GM18520 (cell line): ENCODE measurements around the gene FAM9A.

ENCODE experiments used
- ATAC-seq: cut with Tn5 transposase; IDR thresholded peaks from one replicate; pipeline ENCODE4 v1.9.1; 2021; ENCODE audit not compliant: unreplicated experiment

The FAM9A gene

DNA sequence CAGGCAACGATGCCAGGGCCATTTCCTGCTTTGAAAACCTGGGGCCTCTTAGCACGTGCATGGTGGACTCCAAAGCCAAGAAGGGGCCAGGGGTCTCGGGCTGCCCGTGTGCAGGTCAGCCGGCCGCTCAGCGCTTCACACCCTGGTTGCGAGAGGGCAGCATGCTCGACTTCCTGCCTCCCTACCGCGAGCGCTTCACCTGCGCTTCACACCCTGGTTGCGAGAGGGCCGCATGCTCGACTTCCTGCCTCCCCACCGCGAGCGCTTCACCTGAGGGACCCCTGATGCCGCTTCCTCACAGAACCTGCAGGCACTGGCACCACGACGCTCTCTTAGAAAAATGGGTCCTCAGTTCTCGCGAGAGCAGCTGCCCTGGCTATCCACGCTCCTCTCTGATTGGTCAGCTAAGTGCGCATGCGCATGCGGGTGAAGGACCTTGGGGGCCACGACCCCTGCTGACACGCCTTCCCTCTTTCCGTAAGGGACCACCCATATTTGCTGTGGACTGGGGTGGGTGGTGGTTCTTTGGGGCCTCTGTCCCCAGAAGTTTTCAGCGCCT lies at the start of gene FAM9A:
TSS of gene FAM9A (minus strand) at position 343 of the 559 bp plus-strand sequence. CDS start 1,212 bp downstream, outside the sequence.
- no peak for ATAC-seq

DNA sequence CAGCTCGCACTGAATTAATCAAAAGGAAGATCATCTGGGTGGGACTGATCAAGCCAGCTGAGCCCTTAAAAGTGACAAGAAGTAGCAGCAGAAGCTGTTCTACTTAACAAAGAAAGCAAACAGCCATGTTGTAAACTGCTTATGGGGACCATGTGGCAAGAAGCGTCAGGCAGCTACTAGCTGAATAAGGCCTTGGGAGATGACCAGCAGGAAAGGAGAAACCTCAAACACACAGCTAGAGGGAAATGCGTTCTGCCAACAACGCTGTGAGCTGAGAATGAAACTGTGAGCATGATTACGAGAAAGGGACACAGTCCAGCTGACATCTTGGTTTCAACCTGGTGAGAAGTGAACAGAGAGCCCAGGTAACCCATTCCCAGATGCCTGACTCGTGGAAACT lies 49.3 kb upstream of the FAM9A start:
- no peak for ATAC-seq

DNA sequence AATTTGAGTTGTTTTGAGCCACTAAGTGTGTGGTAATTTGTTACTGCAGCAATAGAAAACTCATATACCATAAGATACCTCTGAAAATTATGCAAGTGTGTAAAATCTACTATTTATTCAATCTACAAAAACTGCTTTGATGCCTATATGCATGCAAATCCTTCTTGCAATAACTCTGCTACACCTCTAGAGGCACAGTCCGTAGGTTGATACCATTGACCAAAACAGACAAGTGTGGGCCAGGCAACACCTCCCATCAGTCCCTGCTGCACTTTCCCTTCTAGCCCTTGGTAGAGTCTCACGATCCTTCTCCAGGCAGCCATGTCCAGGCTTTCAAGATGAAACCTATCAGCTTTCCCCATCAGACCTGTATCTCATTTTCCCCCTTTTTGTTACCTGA lies 48.8 kb upstream of the FAM9A start:
- no peak for ATAC-seq

GRCh38 chrX:8849458-8849857 lies 48.3 kb upstream of the FAM9A start:
- ATAC-seq = no peak

GRCh38 chrX:8848911-8849310 lies 47.7 kb upstream of the FAM9A start:
- no peak for ATAC-seq

- ATAC-seq = no peak
These were observed 47.3 kb upstream of the FAM9A start for GRCh38 chrX:8848441-8848840.

GRCh38 chrX:8847360-8847759 lies 46.2 kb upstream of the FAM9A start:
- ATAC-seq = no peak

DNA sequence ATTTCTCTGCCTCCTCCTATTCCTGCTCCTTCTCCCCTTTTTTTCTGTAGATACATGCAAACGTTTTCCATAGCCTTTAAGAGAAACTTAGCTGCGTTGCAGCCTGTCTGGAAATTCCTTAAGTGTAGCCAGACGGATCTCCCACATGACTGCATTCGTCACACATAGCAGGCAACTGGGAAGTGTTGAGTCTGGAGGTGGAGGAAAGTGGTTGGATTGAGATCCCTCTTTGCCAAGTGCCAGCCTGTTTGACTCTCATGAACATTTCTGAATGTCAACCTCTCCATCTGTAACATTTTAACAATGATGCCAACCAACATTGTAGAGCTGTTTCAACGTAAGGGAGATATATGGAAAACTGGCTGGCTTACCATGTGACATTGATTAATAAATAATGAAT lies 45.1 kb upstream of the FAM9A start:
- no peak for ATAC-seq

DNA sequence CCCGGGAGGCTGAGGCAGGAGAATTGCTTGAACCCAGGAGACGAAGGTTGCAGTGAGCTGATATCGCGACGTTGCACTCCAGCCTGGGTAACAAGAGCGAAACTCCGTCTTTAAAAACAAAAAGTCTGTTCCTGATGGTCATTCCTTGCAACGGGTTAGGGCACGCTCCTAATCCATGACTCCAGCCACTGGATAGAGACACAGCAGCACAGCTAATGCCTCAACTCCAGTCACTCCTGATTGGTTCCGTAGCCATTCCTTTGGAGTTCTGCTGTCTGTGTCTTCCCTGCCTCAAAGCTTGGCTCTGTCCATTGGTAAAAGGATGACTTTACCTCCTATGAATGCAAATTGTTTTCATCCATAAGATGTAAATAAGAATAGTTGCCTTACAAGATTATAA lies 44.3 kb upstream of the FAM9A start:
- no peak for ATAC-seq

- no peak for ATAC-seq
These were observed 43.9 kb upstream of the FAM9A start for GRCh38 chrX:8845060-8845459.

GRCh38 chrX:8844157-8844556 lies 43.0 kb upstream of the FAM9A start:
- no peak for ATAC-seq

DNA sequence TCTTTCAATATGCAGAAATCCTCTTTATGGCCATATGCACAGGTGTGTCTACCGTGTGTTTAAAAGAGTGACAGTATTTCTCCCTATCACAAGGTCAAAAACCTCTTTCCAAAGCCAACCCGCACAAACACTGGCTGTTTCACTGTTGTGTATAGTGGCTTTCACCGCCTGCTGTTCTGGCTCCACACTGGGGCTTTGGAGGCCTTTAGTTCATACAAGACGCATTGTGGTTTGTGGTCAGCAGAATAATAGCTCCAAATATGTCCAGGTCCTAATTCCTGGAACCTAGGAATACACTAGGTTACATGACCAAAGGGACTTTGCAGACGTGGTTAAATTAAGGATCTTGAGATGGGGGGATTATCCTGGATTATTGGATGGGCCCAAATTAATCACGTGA lies 40.7 kb upstream of the FAM9A start:
- no peak for ATAC-seq

DNA sequence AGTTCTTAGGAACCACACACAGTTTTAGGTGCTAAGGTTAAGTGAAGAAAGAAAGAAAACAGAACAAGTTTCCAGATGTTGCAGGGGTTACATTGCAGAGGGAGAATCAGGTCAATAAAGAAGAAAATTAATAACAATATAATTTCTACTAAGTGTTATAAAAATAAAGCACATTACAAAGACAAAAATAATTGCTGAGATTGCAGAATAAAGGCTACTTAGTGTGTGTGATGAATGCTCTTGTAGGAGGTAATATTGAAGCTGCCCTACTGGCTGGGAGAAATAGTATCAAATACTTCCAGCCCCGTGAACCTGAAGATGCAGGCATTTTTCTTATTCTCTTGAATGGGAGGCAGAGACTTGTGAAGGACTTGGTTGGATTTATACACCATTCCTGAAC lies 33.2 kb upstream of the FAM9A start:
- no peak for ATAC-seq

DNA sequence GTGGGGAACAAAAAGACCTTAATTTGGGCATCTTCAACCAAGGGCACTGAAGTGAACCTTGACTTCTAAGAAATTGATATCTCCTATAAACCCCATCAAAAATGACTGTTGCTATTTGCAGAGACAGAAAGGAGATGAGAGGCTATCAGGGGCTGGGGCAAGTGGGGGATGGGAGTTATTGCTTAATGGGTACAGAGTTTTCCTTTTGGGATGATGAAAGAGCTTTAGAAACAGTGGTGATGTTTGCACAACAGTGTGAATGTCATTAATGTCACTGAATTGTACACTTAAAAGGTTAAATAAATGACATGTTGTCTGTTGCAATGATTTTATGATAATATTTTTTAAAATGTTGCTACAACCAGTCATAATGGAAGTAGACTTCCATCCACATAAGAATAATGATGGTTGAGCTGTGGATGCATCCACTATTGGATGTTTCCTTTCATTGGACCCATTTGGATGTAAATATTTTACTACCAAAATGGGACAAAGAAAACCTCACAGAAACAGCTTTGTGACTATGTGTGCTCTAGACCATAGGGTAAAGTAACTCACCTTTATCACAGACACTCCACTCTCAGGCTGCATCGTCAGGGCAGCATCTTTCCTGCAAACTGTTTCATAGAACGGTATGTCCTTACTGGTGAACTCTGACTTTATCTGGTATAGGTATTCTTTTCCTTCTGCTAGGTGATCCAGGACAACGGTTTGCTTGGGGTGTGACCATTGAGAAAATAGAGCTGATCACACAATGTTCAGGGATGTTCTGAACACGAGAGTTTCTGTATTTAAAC lies 31.6 kb upstream of the FAM9A start:
- no peak for ATAC-seq

DNA sequence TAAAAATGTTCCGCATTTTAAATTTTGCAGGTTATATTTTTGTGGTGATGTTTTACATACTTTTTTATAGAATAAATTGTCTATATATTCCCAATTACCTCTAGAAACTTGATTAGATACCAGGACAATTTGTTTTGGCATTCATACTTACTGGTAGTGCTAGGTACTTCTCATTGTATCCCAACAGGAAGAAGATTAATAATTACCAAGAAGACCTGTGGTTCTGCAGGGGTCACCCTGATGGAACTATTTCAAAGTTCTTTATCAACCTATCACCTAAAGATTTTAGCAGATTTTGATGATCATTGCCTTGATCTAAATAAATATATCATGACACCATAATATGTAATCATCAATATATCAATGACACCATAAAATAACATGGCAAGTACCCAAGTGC lies 22.5 kb upstream of the FAM9A start:
- no peak for ATAC-seq

DNA sequence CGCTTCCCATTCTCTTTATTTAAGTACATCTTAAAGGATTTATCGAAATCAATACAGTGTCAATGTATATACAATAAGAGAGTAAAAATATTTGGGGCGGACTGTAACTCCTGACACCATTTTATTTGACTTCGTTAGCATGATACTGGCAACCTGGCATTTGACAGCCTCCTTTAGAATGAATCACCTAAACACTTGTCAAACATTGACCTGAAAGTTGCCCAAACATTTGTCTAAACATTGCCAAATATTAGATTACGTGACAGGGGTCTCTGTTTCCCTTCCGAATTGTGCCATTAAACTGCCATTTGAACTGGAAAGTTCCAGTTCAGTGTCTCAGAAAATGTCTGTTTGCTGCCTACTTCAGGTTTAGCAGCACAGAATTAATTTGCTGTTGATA lies 20.8 kb upstream of the FAM9A start:
- ATAC-seq = no peak

GRCh38 chrX:8820910-8821527 lies 19.8 kb upstream of the FAM9A start:
- ATAC-seq = no peak

- no peak for ATAC-seq
These were observed 14.4 kb upstream of the FAM9A start for GRCh38 chrX:8815460-8816065.

- ATAC-seq = no peak
These were observed 11.9 kb upstream of the FAM9A start for GRCh38 chrX:8813036-8813435.

GRCh38 chrX:8811611-8812010 lies 10.4 kb upstream of the FAM9A start:
- no peak for ATAC-seq

- no peak for ATAC-seq
These were observed 7.5 kb upstream of the FAM9A start for GRCh38 chrX:8808661-8809060.

DNA sequence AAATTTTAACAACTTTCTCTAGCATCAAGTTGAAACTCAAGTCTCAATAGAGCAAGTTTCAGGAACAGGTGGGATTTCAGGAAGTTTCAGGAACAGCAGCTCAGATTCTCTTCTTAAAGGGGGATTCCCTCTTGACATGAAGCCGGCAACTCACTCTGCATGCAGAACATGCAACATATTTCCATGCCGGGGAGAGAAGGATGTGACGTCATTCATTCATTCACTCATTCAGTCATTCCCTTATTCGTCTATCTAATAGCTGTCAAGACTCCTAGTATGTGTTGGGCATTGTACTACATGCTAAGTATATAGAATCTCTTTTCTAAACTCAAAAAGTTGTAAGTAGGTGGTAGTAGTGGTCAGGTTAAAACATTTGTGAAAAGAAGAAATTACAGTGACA lies 4.8 kb upstream of the FAM9A start:
- no peak for ATAC-seq
